Testis (tissue), 3 donors: ENCODE measurements around the gene SPTBN4. TPM values are rescaled to one million over a fixed set of nuclear protein-coding genes. Genes with fewer than 3 reads are reported as not detected.
A peak's percentile ranks its signal among the peaks of the same experiment; 100 is the strongest.
"Not testable (repeated sequence)": the region's sequence is repeated elsewhere in the genome, so short reads cannot be mapped to it uniquely, and the experiment has no call there.

ENCODE experiments used
- DNase-seq: peaks from one replicate; pipeline ENCODE4 v3.0.0-alpha.2; 2019
- H3K27ac ChIP-seq, 2 donors: fragments of 200-600 bp; sonication (generic); one replicate each; pipeline ENCODE4 v1.5.1; 2019
- H3K27me3 ChIP-seq: fragments of 200-600 bp; sonication (generic); one replicate; pipeline ENCODE4 v1.5.1; 2019
- H3K36me3 ChIP-seq: fragments of 200-600 bp; sonication (generic); one replicate; pipeline ENCODE4 v1.5.1; 2017; ENCODE audit warnings: low read depth; ENCODE audit errors: missing control alignments
- H3K4me1 ChIP-seq: fragments of 200-600 bp; sonication (generic); one replicate; pipeline ENCODE4 v1.5.1; 2019
- H3K4me3 ChIP-seq, 2 donors: fragments of 200-600 bp; sonication (generic); one replicate each; pipeline ENCODE4 v1.5.1; 2017 to 2019
- H3K9me3 ChIP-seq: fragments of 200-600 bp; sonication (generic); one replicate; pipeline ENCODE4 v1.5.1; 2017
- POLR2A ChIP-seq: fragments of 450-650 bp; IDR thresholded peaks from one replicate; pipeline ENCODE4 v1.6.1; 2017; ENCODE audit warnings: antibody characterized with exemption, mild to moderate bottlenecking, moderate library complexity
- WGBS, 2 donors: methylation state at CpG; one replicate each; pipeline ENCODE4 v1.1.5; 2018; 5-methylcytosine and 5-hydroxymethylcytosine counted together
- intact Hi-C: fragments of 100-400 bp; cut with DNase I; formaldehyde crosslinking; loops from one replicate; pipeline ENCODE4 v1.15.1; 2023; ENCODE audit warnings: low total_unique reads
- polyA plus RNA-seq: library from polyadenylated mRNA; stranded (reverse); fragments of 350-450 nt; fragmentation: Illumina TruSeq; extraction: RNeasy Lipid Tissue Mini Kit (QIAGEN cat#74804); gene quantifications from one replicate; pipeline ENCODE4 v1.2.3, GENCODE V29; 2014; ENCODE audit warnings: low read depth, low replicate concordance; ENCODE audit not compliant: insufficient read depth
- total RNA-seq, 2 donors: library from RNA; depleted of rRNA; stranded (reverse); fragments of >200 nt; gene quantifications; one replicate each; pipeline ENCODE4 v1.2.3, GENCODE V29; 2016
- TF ChIP-seq, protein P1 (sequence below), 3 experiments: fragments of 450-650 bp in 2 of 3; fragments of 200-600 bp in 1 of 3; sonication (generic) in 1 of 3; IDR thresholded peaks; one replicate each; pipeline ENCODE4 v1.5.1; 2016 to 2019; ENCODE audit warnings: antibody characterized with exemption in 3 of 3, mild to moderate bottlenecking in 2 of 3, moderate library complexity in 1 of 3

The SPTBN4 gene
- total and polyA plus RNA-seq, 3 donors from 2014 or later = 7.2 to 27.9 (median 18.3) TPM

DNA sequence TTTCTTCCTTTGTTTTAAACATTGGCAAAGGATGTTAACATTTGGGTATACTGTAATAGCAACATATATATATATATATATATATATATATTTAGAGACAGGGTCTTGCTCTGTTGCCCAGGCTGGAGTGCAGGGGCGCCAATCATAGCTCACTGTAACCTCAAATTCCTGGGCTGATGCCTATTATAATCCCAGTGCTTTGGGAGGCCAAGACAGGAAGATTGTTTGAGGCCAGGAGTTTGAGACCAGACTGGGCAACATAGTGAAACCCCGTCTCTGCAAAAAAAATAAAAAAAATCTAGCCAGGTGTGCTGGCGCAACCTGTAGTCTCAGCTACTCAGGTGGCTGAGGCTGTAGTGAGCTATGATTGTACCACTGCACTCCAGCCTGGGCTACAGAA is 6.6 kb upstream of the SPTBN4 start:
- TF ChIP-seq, protein P1, sequence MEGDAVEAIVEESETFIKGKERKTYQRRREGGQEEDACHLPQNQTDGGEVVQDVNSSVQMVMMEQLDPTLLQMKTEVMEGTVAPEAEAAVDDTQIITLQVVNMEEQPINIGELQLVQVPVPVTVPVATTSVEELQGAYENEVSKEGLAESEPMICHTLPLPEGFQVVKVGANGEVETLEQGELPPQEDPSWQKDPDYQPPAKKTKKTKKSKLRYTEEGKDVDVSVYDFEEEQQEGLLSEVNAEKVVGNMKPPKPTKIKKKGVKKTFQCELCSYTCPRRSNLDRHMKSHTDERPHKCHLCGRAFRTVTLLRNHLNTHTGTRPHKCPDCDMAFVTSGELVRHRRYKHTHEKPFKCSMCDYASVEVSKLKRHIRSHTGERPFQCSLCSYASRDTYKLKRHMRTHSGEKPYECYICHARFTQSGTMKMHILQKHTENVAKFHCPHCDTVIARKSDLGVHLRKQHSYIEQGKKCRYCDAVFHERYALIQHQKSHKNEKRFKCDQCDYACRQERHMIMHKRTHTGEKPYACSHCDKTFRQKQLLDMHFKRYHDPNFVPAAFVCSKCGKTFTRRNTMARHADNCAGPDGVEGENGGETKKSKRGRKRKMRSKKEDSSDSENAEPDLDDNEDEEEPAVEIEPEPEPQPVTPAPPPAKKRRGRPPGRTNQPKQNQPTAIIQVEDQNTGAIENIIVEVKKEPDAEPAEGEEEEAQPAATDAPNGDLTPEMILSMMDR (IDR thresholded peaks at IDR 0.05) = no peak
- TF ChIP-seq POLR2A = no peak
- Histone ChIP-seq H3K27me3 (no peaks in the 10 kb centered on the region), H3K27ac (no peak overlapping the region), H3K4me3 (no peak overlapping the region), H3K9me3 (no peaks in the 10 kb centered on the region), H3K4me1 (peaks cover 11% of the 10 kb centered on the region), H3K36me3 (no peaks in the 10 kb centered on the region)
- DNase-seq = no peak
- 86 to 92% methylated on average over 3 of the region's 3 CpGs for WGBS, 2 donors
- intact Hi-C loops = no loop called here

DNA sequence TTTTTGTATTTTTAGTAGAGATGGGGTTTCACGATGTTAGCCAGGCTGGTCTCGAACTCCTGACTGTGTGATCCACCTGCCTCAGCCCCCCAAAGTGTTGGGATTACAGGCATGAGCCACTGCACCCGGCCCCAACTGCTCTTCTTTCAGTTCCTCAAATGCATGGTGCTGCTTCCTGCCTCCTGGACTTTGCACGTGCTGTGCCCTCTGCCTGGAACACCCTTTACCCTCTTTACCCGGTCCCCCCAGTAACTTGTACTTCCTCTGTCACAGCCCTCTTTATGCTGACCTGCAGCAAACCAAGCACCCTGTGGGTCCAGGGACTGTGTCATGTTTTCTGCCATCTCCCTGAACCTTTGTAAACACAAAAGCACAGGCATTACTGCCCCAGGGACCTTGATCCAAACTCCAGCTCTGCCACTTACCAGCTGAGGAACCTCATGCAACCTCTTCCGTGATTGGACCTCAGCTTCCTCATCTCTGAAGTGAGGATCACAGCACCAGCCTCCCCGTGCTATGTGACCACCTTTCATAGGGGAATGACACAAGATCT is 5.1 kb upstream of the SPTBN4 start:
- Histone ChIP-seq H3K27me3 (no peaks in the 10 kb centered on the region), H3K4me1 (peaks cover 21% of the 10 kb centered on the region), H3K4me3 (no peak overlapping the region), H3K27ac (no peak overlapping the region), H3K9me3 (no peaks in the 10 kb centered on the region), H3K36me3 (no peaks in the 10 kb centered on the region)
- WGBS, 2 donors = 63 to 77% methylated on average over 4 to 7 of the region's 7 CpGs
- DNase-seq = peak; percentile 26
- intact Hi-C loops = no loop called here
- TF ChIP-seq POLR2A = no peak
- TF ChIP-seq, protein P1 (IDR thresholded peaks at IDR 0.05) = no peak

DNA sequence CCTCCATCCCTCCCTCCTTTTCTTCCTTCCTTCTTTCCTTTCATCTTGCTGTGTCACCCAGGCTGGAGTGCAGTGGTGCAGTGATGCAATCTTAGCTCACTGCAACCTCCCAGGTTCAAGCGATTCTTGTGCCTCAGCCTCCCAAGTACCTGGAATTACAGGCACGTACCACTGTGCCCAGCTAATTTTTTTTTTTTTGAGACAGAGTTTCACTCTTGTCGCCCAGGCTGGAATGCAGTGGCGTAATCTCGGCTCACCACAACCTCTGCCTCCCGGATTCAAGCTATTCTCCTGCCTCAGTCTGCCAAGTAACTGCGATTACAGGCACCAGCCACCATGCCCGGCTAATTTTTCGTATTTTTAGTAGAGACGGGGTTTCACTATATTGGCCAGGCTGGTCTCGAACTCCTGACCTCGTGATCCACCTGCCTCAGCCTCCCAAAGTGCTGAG is 3.2 kb upstream of the SPTBN4 start:
- intact Hi-C loops, H3K27me3 ChIP-seq, H3K36me3 ChIP-seq, H3K9me3 ChIP-seq, H3K27ac ChIP-seq, DNase-seq, H3K4me3 ChIP-seq: not testable (repeated sequence)
- peaks cover 26% of the 10 kb centered on the region for H3K4me1 ChIP-seq
- WGBS, 2 donors = 74 to 80% methylated on average over 12 of the region's 12 CpGs

DNA sequence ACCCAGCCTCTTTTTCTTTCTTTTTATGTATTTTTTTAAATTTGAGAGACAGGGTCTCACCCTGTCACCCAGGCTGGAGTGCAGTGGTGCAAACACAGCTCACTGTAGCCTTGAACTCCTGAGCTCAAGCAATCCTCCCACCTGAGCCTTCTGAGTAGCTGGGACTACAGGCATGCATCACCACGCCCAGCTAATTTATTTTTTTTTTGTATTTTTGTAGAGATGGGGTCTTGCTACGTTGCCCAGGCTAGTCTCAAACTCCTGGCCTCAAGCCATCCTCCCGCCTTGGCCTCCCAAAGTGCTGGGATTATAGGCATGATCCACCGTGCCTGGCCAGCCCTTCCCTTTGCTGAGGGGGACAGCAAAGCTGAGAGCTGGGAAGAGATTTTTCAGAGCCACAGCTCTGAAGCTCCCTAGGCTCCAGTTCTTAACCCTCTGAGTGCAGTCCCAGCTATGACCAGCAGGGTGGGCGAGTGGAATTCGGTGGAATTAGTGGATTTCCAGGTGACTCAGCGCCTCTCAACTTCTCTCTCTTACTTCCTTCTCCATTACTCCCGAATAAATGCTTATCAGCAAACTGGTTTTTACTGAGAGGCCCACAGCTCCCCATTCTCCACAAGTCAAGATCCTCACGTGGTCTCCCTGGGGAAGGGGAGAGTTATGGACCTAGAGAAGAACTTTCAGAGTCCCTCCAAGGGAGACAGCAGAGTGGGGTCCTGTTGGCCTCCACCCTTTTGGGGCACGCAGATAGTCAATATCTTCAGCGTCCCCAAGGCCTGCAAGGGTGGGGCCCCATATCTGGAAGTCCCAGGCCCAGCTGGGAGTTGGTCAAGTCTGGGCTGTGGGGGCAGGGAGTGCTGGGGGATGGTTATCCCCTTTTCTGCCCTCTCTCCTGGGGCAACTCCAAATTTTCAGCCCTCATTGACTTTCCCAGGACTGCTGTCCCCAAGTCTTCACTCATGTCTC is 2.5 kb upstream of the SPTBN4 start:
- no peaks in the 10 kb centered on the region for H3K9me3 ChIP-seq
- H3K27ac ChIP-seq = peak overlapping the region; percentile 43 to 87
- intact Hi-C loops = no loop called here
- H3K36me3 ChIP-seq = no peaks in the 10 kb centered on the region
- H3K27me3 ChIP-seq = no peaks in the 10 kb centered on the region
- DNase-seq = peak; percentile 89
- peaks cover 26% of the 10 kb centered on the region for H3K4me1 ChIP-seq
- TF ChIP-seq POLR2A = no peak
- TF ChIP-seq, protein P1 (IDR thresholded peaks at IDR 0.05) = peak; percentile 81 to 90 (median 86)
- WGBS, 2 donors = 18 to 19% methylated on average over 10 to 11 of the region's 11 CpGs
- H3K4me3 ChIP-seq = peak overlapping the region; percentile 80

DNA sequence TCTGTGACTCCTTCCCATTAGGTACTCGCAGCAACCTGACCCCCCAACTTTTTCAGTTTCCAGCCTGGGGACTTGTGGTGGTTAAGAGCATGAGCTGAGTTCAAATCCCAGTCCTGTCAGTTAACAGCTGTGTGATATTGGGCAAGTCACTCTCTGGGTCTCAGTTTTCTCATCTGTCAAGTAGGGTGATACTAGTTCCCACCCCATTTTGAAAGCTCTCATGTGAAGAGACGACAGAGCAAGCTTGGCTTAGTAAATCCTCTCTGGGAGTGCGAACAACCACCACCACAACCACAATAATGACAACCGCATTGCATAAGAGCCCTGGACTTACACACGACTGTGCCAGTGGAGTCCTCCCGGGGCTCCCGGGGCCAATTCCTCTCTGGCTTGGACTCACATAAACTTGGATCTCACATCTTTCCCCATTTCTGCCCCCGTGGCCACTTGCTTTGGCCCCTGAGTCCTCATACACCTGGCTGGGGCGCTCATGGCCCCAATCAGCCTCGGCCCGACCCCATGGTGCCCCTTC is 1.7 kb upstream of the SPTBN4 start:
- H3K27me3 ChIP-seq = no peaks in the 10 kb centered on the region
- H3K4me3 ChIP-seq = peak overlapping the region; percentile 80
- no peak for TF ChIP-seq POLR2A
- TF ChIP-seq, protein P1 (IDR thresholded peaks at IDR 0.05) = no peak
- H3K9me3 ChIP-seq = no peaks in the 10 kb centered on the region
- no peaks in the 10 kb centered on the region for H3K36me3 ChIP-seq
- 8 to 14% methylated on average over 11 of the region's 11 CpGs for WGBS, 2 donors
- H3K27ac ChIP-seq = peak overlapping the region; percentile 81 to 87
- DNase-seq = no peak
- H3K4me1 ChIP-seq = peaks cover 26% of the 10 kb centered on the region
- intact Hi-C loops = no loop called here
